PFSK-1 (cell line): ENCODE measurements around the gene CDT1. TPM values are rescaled to one million over a fixed set of nuclear protein-coding genes. Genes with fewer than 3 reads are reported as not detected.
A peak's percentile ranks its signal among the peaks of the same experiment; 100 is the strongest.

Source experiments
- FOXP2 ChIP-seq: optimal IDR thresholded peaks from 2 replicates; pipeline ENCODE3; 2011; ENCODE audit warnings: borderline replicate concordance, control low read depth, inconsistent platforms; ENCODE audit not compliant: insufficient read depth; ENCODE audit errors: extremely low read length, extremely low read depth
- POLR2AphosphoS5 ChIP-seq: IDR thresholded peaks from 2 replicates; pipeline ENCODE4 v1.6.1; 2012; ENCODE audit warnings: low read depth, mild to moderate bottlenecking, control low read depth, low read length, moderate library complexity
- REST ChIP-seq, 2 experiments: IDR thresholded peaks; 2 replicates each; pipeline versions ENCODE4 v1.6.1 to v1.8.0; 2011 to 2012; ENCODE audit warnings: low read depth in 2 of 2, low read length in 2 of 2, control low read depth in 1 of 2, inconsistent platforms in 1 of 2, mild to moderate bottlenecking in 1 of 2, moderate library complexity in 1 of 2; ENCODE audit not compliant: insufficient read depth in 1 of 2
- SIN3A ChIP-seq: IDR thresholded peaks from 2 replicates; pipeline ENCODE4 v1.6.1; 2012; ENCODE audit warnings: mild to moderate bottlenecking, low read length, moderate library complexity, borderline replicate concordance; ENCODE audit not compliant: insufficient read depth
- TAF1 ChIP-seq: IDR thresholded peaks from 2 replicates; pipeline ENCODE4 v1.6.1; 2012; ENCODE audit warnings: low read length, control low read depth, borderline replicate concordance; ENCODE audit not compliant: insufficient read depth
- polyA plus RNA-seq: library from polyadenylated mRNA; unstranded; fragments of >200 nt; gene quantifications from one replicate; pipeline ENCODE4 v1.2.1, GENCODE V29; 2012; ENCODE audit warnings: low read depth, missing spikeins; ENCODE audit not compliant: insufficient read length

CDT1 gene
- polyA plus RNA-seq, result 73.7 TPM

DNA sequence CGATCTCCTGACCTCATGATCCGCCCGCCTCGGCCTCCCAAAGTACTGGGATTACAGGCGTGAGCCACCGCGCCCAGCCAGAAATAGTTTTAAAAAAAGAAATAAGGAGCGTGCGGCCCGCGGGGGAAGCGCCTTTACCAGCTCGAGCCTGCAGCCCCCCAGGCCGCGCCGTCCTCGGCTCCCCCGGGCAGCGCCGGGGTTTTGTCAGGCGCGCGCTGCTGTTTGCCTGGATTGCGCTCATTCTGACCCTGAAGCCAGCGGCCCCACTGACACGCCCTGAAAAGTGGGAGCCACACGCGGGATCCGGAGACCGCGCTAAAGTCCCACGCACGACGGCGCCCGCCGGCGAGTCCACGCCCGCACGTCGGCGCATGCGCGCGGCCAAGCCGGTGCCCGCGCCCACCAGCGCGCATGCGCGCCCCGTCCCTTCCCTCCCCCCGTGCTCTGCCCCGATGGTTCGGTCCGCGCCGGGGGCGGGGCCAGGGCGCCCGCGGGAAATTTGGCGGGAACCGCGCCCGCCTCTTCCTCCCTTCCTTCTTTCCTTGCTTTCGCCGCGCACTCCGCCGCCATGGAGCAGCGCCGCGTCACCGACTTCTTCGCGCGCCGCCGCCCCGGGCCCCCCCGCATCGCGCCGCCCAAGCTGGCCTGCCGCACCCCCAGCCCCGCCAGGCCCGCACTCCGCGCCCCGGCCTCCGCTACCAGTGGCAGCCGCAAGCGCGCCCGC is at the start of gene CDT1:
CDT1 (plus strand) TSS at position 526 of the 724 bp plus-strand sequence; CDS start at position 569, 43 bp downstream.
- TF ChIP-seq SIN3A (peak; percentile 82; the same call in 1 of the 2 replicates), FOXP2 (no peak), TAF1 (peak; percentile 75)

GRCh38 chr16:88754109-88754911 is 49.3 kb upstream of the CDT1 start:
- TF ChIP-seq FOXP2 (no peak), TAF1 (no peak), POLR2AphosphoS5 (no peak), REST (IDR thresholded peaks at IDR 0.05; ENCODE audit: insufficient read depth in 1 of 2, low read depth in 2 of 2, low read length in 2 of 2) (no peak), SIN3A (no peak)

GRCh38 chr16:88754912-88755744 is 48.5 kb upstream of the CDT1 start:
- TF ChIP-seq REST (IDR thresholded peaks at IDR 0.05; ENCODE audit: insufficient read depth in 1 of 2, low read depth in 2 of 2, low read length in 2 of 2) (no peak), SIN3A (no peak), POLR2AphosphoS5 (no peak), FOXP2 (no peak), TAF1 (no peak)

DNA sequence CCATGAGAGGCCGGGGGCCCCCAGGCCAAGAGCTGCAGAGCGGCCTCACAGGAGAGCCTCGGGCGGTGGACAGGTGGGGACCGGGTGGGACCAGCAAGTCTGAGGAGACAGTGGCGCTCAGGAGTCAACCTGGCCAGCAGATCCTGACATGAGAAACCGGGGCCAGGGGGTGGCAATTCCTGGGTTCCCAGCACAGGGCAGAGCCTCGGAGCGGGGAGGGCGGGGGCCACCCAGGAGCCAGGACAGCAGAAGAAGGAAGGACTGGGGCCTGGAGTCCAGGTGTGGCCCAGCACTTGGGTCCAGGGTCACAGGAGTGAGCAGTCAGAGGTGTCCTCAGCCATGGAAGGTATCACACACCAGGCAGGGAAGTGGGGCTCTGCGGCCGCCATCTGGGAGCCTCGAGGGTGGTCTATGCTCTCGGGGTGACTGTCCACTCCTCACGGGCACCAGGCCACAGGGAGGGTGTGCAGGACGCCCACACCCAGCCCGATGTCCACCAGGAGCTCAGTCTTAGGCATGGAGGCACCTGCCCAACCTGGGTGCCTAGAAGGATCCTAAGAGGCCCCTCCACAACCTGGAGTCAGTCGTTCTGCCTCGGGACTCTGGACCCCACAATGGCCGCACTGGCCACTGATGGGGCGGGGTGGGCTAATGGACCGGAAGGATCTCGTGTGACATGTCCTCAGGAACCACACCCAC is 47.7 kb upstream of the CDT1 start:
- TF ChIP-seq REST (IDR thresholded peaks at IDR 0.05; ENCODE audit: insufficient read depth in 1 of 2, low read depth in 2 of 2, low read length in 2 of 2) (no peak), FOXP2 (no peak), TAF1 (no peak), SIN3A (no peak), POLR2AphosphoS5 (no peak)
